Natural killer cell (primary cell): ENCODE measurements around the gene ADH4. TPM values are rescaled to one million over a fixed set of nuclear protein-coding genes. Genes with fewer than 3 reads are reported as not detected.

Source experiments
- total RNA-seq, 4 donors: library from RNA; stranded (reverse); fragments of 120-200 nt in 1 of 4; gene quantifications; one replicate each; pipeline versions ENCODE4 v1.2.3 to v1.2.4, GENCODE V29; 2013 to 2022

The ADH4 gene
- total RNA-seq, 3 donors from 2014 or later (not counting 1 experiment from before 2014, with no cell fraction given) = not detected

Other genes starting within 250 kb of the ADH4 start
- gene EIF4E, start 215.2 kb downstream of the ADH4 start, total RNA-seq = 10 to 100 TPM; 67.4 to 92.4 (median 75.5) TPM
- gene METAP1, start 148.6 kb downstream of the ADH4 start, total RNA-seq = 10 to 100 TPM; 41.1 to 54.3 (median 41.5) TPM
- 10 to 100 TPM; 54.3 to 80.4 (median 62.5) TPM for gene ADH5, start 55.5 kb downstream of the ADH4 start, total RNA-seq
- not detected for gene ADH6, start 74.9 kb upstream of the ADH4 start, total RNA-seq
- not detected for gene ADH1A, start 146.7 kb upstream of the ADH4 start, total RNA-seq
- not detected for gene ADH1B, start 177.1 kb upstream of the ADH4 start, total RNA-seq
- gene ADH1C, start 208.4 kb upstream of the ADH4 start, total RNA-seq = not detected